A549 (cell line): ENCODE measurements around the gene BRF1. TPM values are rescaled to one million over a fixed set of nuclear protein-coding genes. Genes with fewer than 3 reads are reported as not detected.

Experiments used
- ATAC-seq, 2 experiments: fragments of 200-7000 bp in 1 of 2; fragments of >200 bp in 1 of 2; cut with Nextera tagmentation in 1 of 2; cut with Tn5 transposase in 1 of 2; 3 replicates each; pipeline versions ENCODE4 v1.8.0 to v1.9.1; 2018 to 2020; ENCODE audit warnings: mild to moderate bottlenecking in 1 of 2, moderate library complexity in 1 of 2
- CTCF ChIA-PET: fragments of 300-600 bp; sonication (Branson Sonifier 250); formaldehyde crosslinking; extraction: SDS; loops from one replicate; lab custom pipeline; 2021; ENCODE audit warnings: antibody characterized with exemption, inconsistent platforms; lab: Yijun Ruan, JAX
- POLR2A ChIA-PET: fragments of 350-600 bp; formaldehyde crosslinking; extraction: SDS; loops from one replicate; lab custom pipeline; 2021; ENCODE audit warnings: antibody characterized with exemption, inconsistent platforms; lab: Yijun Ruan, JAX
- DNase-seq, 2 experiments: peaks; one replicate each; pipeline versions ENCODE4 v3.0.0 to v3.0.0-alpha.2; 2011 to 2016; ENCODE audit warnings: low read depth in 1 of 2, low spot score in 1 of 2
- FAIRE-seq: peaks from 2 replicates; lab custom pipeline; 2011; peaks lifted over from hg19 to GRCh38; lab: Jason Lieb, UNC
- H3K27ac ChIP-seq, 2 experiments: fragments of >200 bp; sonication (Bioruptor Twin); formaldehyde crosslinking; 3 replicates each; pipeline ENCODE4 v1.5.1; 2016 to 2017
- H3K4me1 ChIP-seq: fragments of >200 bp; sonication (Bioruptor Twin); formaldehyde crosslinking; 3 replicates; pipeline ENCODE4 v1.6.1; 2016
- H3K4me2 ChIP-seq: fragments of >200 bp; sonication (Bioruptor Twin); formaldehyde crosslinking; 3 replicates; pipeline ENCODE4 v1.6.1; 2016
- H3K4me3 ChIP-seq: fragments of >200 bp; sonication (Bioruptor Twin); formaldehyde crosslinking; 3 replicates; pipeline ENCODE4 v1.5.1; 2016
- H3K9me3 ChIP-seq: fragments of >200 bp; sonication (Bioruptor Twin); formaldehyde crosslinking; 3 replicates; pipeline ENCODE4 v1.6.1; 2016
- ATOH8 ChIP-seq: fragments of 250-450 bp; sonication (Bioruptor Pico); IDR thresholded peaks from 2 replicates; pipeline ENCODE4 v1.5.0; 2020; ENCODE audit warnings: low read depth, mild to moderate bottlenecking, moderate library complexity
- BCL3 ChIP-seq: fragments of >200 bp; sonication (Bioruptor Twin); formaldehyde crosslinking; IDR thresholded peaks from 3 replicates; pipeline ENCODE4 v1.6.1; 2016
- CEBPB ChIP-seq, 2 experiments: fragments of >200 bp in 1 of 2; sonication (Bioruptor Twin) in 1 of 2; formaldehyde crosslinking in 1 of 2; IDR thresholded peaks; 2 replicates each; pipeline ENCODE4 v1.6.1; 2012 to 2016
- CHD2 ChIP-seq: fragments of 150-350 bp; IDR thresholded peaks from 2 replicates; pipeline ENCODE4 v1.6.1; 2014; ENCODE audit warnings: low read length; ENCODE audit not compliant: partially characterized antibody
- CTCF ChIP-seq: fragments of >200 bp; sonication (Bioruptor Twin); formaldehyde crosslinking; IDR thresholded peaks from 3 replicates; pipeline ENCODE4 v1.5.1; 2016
- E2F6 ChIP-seq: IDR thresholded peaks from 2 replicates; pipeline ENCODE4 v1.6.1; 2012; ENCODE audit warnings: low read depth, borderline replicate concordance
- EHF ChIP-seq: fragments of 250-450 bp; sonication (Bioruptor Pico); IDR thresholded peaks from 2 replicates; pipeline ENCODE4 v1.5.0; 2020; ENCODE audit warnings: mild to moderate bottlenecking
- ELK1 ChIP-seq: fragments of 150-350 bp; IDR thresholded peaks from 2 replicates; pipeline ENCODE4 v1.6.1; 2014; ENCODE audit warnings: low read depth, mild to moderate bottlenecking, low read length
- ESRRA ChIP-seq: fragments of 150-350 bp; IDR thresholded peaks from 2 replicates; pipeline ENCODE4 v1.6.1; 2014; ENCODE audit warnings: mild to moderate bottlenecking, low read length, borderline replicate concordance
- FOSB ChIP-seq: fragments of 250-450 bp; sonication (Bioruptor Pico); IDR thresholded peaks from 2 replicates; pipeline ENCODE4 v1.5.0; 2020; ENCODE audit warnings: mild to moderate bottlenecking, moderate library complexity
- FOSL2 ChIP-seq, 2 experiments: fragments of 450-650 bp in 1 of 2; fragments of >200 bp in 1 of 2; sonication (Bioruptor Twin) in 1 of 2; formaldehyde crosslinking; IDR thresholded peaks; 2 replicates each; pipeline versions ENCODE4 v1.5.0 to v1.6.1; 2016 to 2020; ENCODE audit warnings: mild to moderate bottlenecking in 1 of 2, moderate library complexity in 1 of 2
- GATA3 ChIP-seq: IDR thresholded peaks from 2 replicates; pipeline ENCODE4 v1.6.1; 2012; ENCODE audit warnings: borderline replicate concordance
- HDAC2 ChIP-seq: fragments of 200-600 bp; sonication (generic); IDR thresholded peaks from 2 replicates; pipeline ENCODE4 v1.6.1; 2016
- HOXB13 ChIP-seq: fragments of 250-450 bp; sonication (Bioruptor Pico); IDR thresholded peaks from 2 replicates; pipeline ENCODE4 v1.5.0; 2020; ENCODE audit warnings: low read depth, mild to moderate bottlenecking, moderate library complexity
- JUN ChIP-seq, 2 experiments: fragments of >200 bp; sonication (Bioruptor Twin); formaldehyde crosslinking; IDR thresholded peaks; 2 replicates in 1 of 2; 3 replicates in 1 of 2; pipeline ENCODE4 v1.6.1; 2016 to 2017
- PHF8 ChIP-seq: fragments of 200-600 bp; sonication (generic); IDR thresholded peaks from 2 replicates; pipeline ENCODE4 v1.6.1; 2016; ENCODE audit warnings: low read depth, mild to moderate bottlenecking, antibody characterized with exemption, moderate library complexity, borderline replicate concordance
- POLR2AphosphoS2 ChIP-seq: conservative IDR thresholded peaks from 2 replicates; pipeline ENCODE4 v1.6.1; 2012; ENCODE audit warnings: low read length, improper control_type of control experiment, inconsistent platforms
- RCOR1 ChIP-seq: fragments of 150-350 bp; IDR thresholded peaks from 2 replicates; pipeline ENCODE4 v1.6.1; 2014; ENCODE audit warnings: antibody characterized with exemption, low read length, low read depth
- REST ChIP-seq: fragments of 200-600 bp; sonication (generic); IDR thresholded peaks from 2 replicates; pipeline ENCODE4 v1.6.1; 2016; ENCODE audit warnings: antibody characterized with exemption, mild to moderate bottlenecking, moderate library complexity
- RFX5 ChIP-seq: fragments of 450-650 bp; IDR thresholded peaks from 2 replicates; pipeline ENCODE4 v1.7.1; 2014; ENCODE audit warnings: antibody characterized with exemption, mild to moderate bottlenecking, moderate library complexity
- TP53 ChIP-seq: fragments of 250-450 bp; sonication (Bioruptor Pico); IDR thresholded peaks from 2 replicates; pipeline ENCODE4 v1.5.0; 2021; ENCODE audit warnings: mild to moderate bottlenecking, moderate library complexity
- USF2 ChIP-seq: fragments of 450-650 bp; IDR thresholded peaks from 2 replicates; pipeline ENCODE4 v1.6.1; 2014; ENCODE audit warnings: antibody characterized with exemption
- ZSCAN20 ChIP-seq: fragments of 250-450 bp; sonication (Bioruptor Pico); IDR thresholded peaks from 2 replicates; pipeline ENCODE4 v1.8.0; 2022; ENCODE audit warnings: mild to moderate bottlenecking, moderate library complexity
- WGBS: methylation state at CpG from one replicate; pipeline ENCODE4 v1.1.6; 2017; ENCODE audit errors: missing lambda C conversion rate; 5-methylcytosine and 5-hydroxymethylcytosine counted together
- polyA minus RNA-seq: library from RNA; depleted of rRNA, polyadenylated mRNA; stranded (reverse); fragments of >200 nt; gene quantifications from 2 replicates; pipeline ENCODE4 v1.2.3, GENCODE V29; 2011; rRNA and poly(A)+ RNA removed
- polyA plus RNA-seq, 4 experiments: library from polyadenylated mRNA; depleted of rRNA in 3 of 4; stranded (reverse); fragments of >200 nt; fragmentation: RNase III in 1 of 4; extraction: RNeasy Plus Mini Kit Qiagen cat#74134 plus additional on column Dnase treatment in 1 of 4; gene quantifications; 2 replicates in 3 of 4; 3 replicates in 1 of 4; pipeline ENCODE4 v1.2.3, GENCODE V29; 2011 to 2017

Gene BRF1
- polyA plus RNA-seq (2011; rRNA removed): 7.0 and 8.5 TPM in 2 replicates
- 15.4 and 21.4 TPM in 2 replicates for polyA plus RNA-seq (2012; cell fraction: cytosol; rRNA removed)
- 59.0 and 64.6 TPM in 2 replicates for polyA plus RNA-seq (2012; cell fraction: nucleus; rRNA removed)
- polyA plus RNA-seq (2017; fragmentation: RNase III; extraction: RNeasy Plus Mini Kit Qiagen cat#74134 plus additional on column Dnase treatment): 23.9 to 29.6 TPM (median 25.7 TPM) in 3 replicates
- polyA minus RNA-seq: 9.6 and 14.5 TPM in 2 replicates

- POLR2A ChIA-PET: interaction anchor here (0.6 to 1.8 kb wide), 21 partner anchors 8 to 620 kb away, joined by 3 to 38 read pairs (median 4); partner anchors contain the start of genes BTBD6, NUDT14 and PACS2
- 0% methylated on average over 1 of the region's 90 CpGs for WGBS
- no peaks in the 10 kb centered on the region for H3K9me3 ChIP-seq
- peak within 1 kb of the TSS; percentile 80 for H3K4me2 ChIP-seq
- H3K27ac ChIP-seq: peak within 1 kb of the TSS; percentile 96 to 98
- peak within 1 kb of the TSS; percentile 99 for H3K4me3 ChIP-seq
- FAIRE-seq: no peak
- CTCF ChIA-PET: interaction anchor here (1.0 to 1.8 kb wide), 4 partner anchors 10 to 105 kb away, joined by 3 to 6 read pairs (median 4); no protein-coding TSS in a partner anchor
- DNase-seq: peak; percentile 85 to 97
- H3K4me1 ChIP-seq: 0 out of 3 replicates have a peak, but pooled peaks cover 3% of the 10 kb centered on the region
- TF ChIP-seq ZSCAN20 (CRISPR knock-in tag) (0 out of 2 replicates have a peak, but pooled peaks have one; percentile 35), CHD2 (peak; percentile 85), GATA3 (0 out of 2 replicates have a peak, but pooled peaks have one; percentile 17), BCL3 (0 out of 3 replicates have a peak, but pooled peaks have one; percentile 25), ELK1 (no peak), PHF8 (peak; percentile 64; the same call in 1 of the 2 replicates), CEBPB (IDR thresholded peaks at IDR 0.05) (no peak), FOSB (CRISPR knock-in tag) (no peak), TP53 (CRISPR knock-in tag) (peak; percentile 74; the same call in 1 of the 2 replicates), ESRRA (no peak), JUN (IDR thresholded peaks at IDR 0.05) (peak; percentile 31 to 88; a peak in 4 of 5 replicates), EHF (CRISPR knock-in tag) (no peak), REST (peak; percentile 80), FOSL2 (IDR thresholded peaks at IDR 0.05) (no peak), FOSL2 (CRISPR knock-in tag; IDR thresholded peaks at IDR 0.05) (0 out of 2 replicates have a peak, but pooled peaks have one; percentile 7), E2F6 (0 out of 2 replicates have a peak, but pooled peaks have one; percentile 4)
- ATAC-seq: peak; percentile 91 to 93
Observed at GRCh38 chr14:105300542-105301102, at the start of gene BRF1. Gene BRF1 (minus strand): TSS chr14:105301001. CDS start chr14:105300629, 372 bp downstream.

- ChIA-PET POLR2A (no interaction called here), CTCF (interaction anchor here (1.0 to 2.9 kb wide), 2 partner anchors 131 to 148 kb away, joined by 3 to 24 read pairs; no protein-coding TSS in a partner anchor)
- DNase-seq: no peak
- H3K9me3 ChIP-seq: peaks cover 6% of the 10 kb centered on the region; the same call in 1 of the 3 replicates
- no peak for FAIRE-seq
- H3K4me1 ChIP-seq: 0 out of 3 replicates have a peak, but pooled peaks cover 3% of the 10 kb centered on the region
- ATAC-seq: no peak
- 88% methylated on average over 11 of the region's 11 CpGs for WGBS
- H3K4me3 ChIP-seq: no peak overlapping the region
- H3K27ac ChIP-seq: no peak overlapping the region
- H3K4me2 ChIP-seq: no peak overlapping the region
- TF ChIP-seq POLR2AphosphoS2 (no peak), TP53 (CRISPR knock-in tag) (no peak), RFX5 (no peak), USF2 (no peak), HDAC2 (no peak), GATA3 (no peak), RCOR1 (no peak), HOXB13 (CRISPR knock-in tag) (no peak), EHF (CRISPR knock-in tag) (no peak), CTCF (no peak), ATOH8 (CRISPR knock-in tag) (no peak)
Observed at GRCh38 chr14:105349992-105350391, 49.2 kb upstream of the BRF1 start.
